ENCODE results near the gene GALNT6.
"Not testable (repeated sequence)": the region's sequence is repeated elsewhere in the genome, so short reads cannot be mapped to it uniquely, and the experiment has no call there.

Gene GALNT6

GRCh38 chr12:51321882-51322281, 69.3 kb downstream of the GALNT6 start:
- TF ChIP-seq, protein P1, sequence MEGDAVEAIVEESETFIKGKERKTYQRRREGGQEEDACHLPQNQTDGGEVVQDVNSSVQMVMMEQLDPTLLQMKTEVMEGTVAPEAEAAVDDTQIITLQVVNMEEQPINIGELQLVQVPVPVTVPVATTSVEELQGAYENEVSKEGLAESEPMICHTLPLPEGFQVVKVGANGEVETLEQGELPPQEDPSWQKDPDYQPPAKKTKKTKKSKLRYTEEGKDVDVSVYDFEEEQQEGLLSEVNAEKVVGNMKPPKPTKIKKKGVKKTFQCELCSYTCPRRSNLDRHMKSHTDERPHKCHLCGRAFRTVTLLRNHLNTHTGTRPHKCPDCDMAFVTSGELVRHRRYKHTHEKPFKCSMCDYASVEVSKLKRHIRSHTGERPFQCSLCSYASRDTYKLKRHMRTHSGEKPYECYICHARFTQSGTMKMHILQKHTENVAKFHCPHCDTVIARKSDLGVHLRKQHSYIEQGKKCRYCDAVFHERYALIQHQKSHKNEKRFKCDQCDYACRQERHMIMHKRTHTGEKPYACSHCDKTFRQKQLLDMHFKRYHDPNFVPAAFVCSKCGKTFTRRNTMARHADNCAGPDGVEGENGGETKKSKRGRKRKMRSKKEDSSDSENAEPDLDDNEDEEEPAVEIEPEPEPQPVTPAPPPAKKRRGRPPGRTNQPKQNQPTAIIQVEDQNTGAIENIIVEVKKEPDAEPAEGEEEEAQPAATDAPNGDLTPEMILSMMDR (conservative IDR thresholded peaks at IDR 0.05) = no peak
- no peak for TF ChIP-seq ZFX (IDR thresholded peaks at IDR 0.05)
- H3K27ac ChIP-seq = no peak overlapping the region

- TF ChIP-seq ZFX (IDR thresholded peaks at IDR 0.05) = no peak
- TF ChIP-seq, protein P1 (conservative IDR thresholded peaks at IDR 0.05) = no peak
- H3K27ac ChIP-seq = no peak overlapping the region
Measured at GRCh38 chr12:51320695-51321320, 70.4 kb downstream of the GALNT6 start.

DNA sequence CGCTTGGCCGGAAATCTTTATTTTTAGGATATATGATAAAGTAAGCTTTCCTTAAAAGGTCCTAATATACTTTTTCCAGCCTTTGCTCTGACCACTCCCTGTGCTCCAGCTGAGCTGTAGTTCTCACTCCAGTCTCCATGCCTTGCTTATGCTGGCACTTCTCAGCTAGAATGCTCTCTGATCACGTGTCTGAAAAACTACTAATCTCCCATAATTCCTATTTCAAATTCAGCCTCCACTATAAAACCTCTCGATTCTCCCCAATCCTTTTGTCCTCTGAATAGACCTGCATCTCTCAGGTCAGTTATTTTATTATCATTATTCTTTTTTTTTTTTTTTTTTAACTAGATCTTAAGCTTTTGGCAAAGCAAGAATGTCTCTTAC, 70.9 kb downstream of the GALNT6 start:
- TF ChIP-seq ZFX (IDR thresholded peaks at IDR 0.05) = no peak
- TF ChIP-seq, protein P1 (conservative IDR thresholded peaks at IDR 0.05) = no peak
- H3K27ac ChIP-seq = no peak overlapping the region

DNA sequence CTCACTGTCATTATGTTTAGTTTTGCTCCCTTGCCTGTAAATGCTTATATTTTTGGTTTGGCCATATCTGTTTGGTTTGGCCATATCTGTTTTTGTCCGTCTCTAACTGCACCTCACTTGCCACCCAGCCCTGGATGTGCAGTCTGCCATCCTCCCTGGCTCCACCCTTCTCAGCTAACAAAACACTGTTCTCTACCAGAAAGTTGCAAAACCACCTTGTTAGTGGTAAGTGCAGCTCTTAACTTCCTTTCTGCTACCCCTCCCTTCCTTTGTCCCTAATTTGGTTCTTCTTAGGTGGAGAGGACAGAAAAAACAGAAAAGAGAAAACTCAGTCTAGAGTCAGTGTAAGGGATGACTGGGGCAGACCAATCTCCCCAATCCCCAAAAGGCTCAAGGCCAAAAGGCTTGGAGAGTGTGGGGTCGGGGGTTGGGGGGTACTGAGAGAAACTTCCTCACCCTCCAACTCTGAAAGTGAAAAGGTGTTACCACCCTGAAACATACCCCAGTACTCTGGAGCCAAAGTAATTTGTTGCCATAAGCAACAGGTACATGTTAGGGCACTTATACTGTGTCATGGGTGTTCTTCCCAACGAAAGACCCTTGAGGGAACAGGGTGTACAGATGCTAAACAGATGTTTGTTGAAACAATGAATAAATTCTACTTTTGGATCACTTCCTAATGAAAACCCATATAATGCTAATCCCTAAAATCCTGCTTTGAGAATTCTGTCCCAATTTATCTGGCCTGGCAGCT, 72.2 kb downstream of the GALNT6 start:
- H3K27ac ChIP-seq = no peak overlapping the region
- TF ChIP-seq, protein P1 (conservative IDR thresholded peaks at IDR 0.05) = no peak
- no peak for TF ChIP-seq ZFX (IDR thresholded peaks at IDR 0.05)

- H3K27ac ChIP-seq = not testable (repeated sequence)
Measured at GRCh38 chr12:51318057-51318806, 73.0 kb downstream of the GALNT6 start.

DNA sequence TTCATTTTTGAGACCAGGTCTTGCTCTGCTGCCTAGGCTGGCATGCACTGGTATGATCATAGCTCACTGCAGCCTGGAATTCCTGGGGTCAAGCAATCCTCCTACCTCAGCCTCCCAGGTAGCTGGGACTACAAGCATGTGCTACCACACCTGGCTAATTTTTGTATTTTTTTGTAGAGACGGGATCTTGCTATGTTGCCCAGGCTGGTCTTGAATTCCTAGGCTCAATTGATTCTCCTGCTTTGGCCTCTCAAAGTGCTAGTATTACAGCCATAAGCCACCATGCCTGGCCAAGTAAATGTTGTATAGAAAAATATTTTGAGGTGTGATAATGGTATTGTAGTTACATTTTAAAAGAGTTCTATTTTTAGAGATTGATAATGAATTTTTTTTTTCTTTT, 79.8 kb downstream of the GALNT6 start:
- TF ChIP-seq ZFX (IDR thresholded peaks at IDR 0.05) = no peak
- TF ChIP-seq, protein P1 (conservative IDR thresholded peaks at IDR 0.05) = no peak

GRCh38 chr12:51307655-51308593, 83.3 kb downstream of the GALNT6 start:
- no peak overlapping the region for H3K27ac ChIP-seq
- TF ChIP-seq, protein P1 (conservative IDR thresholded peaks at IDR 0.05) = no peak
- TF ChIP-seq ZFX (IDR thresholded peaks at IDR 0.05) = no peak

More for the DNA sequence above, 79.8 kb downstream of the GALNT6 start:
- no peak overlapping the region for H3K27ac ChIP-seq

All from C4-2B (cell line).